ENCODE data around the gene RSRC2.
"Not testable (repeated sequence)": the region's sequence is repeated elsewhere in the genome, so short reads cannot be mapped to it uniquely, and the experiment has no call there.

RSRC2 gene

DNA sequence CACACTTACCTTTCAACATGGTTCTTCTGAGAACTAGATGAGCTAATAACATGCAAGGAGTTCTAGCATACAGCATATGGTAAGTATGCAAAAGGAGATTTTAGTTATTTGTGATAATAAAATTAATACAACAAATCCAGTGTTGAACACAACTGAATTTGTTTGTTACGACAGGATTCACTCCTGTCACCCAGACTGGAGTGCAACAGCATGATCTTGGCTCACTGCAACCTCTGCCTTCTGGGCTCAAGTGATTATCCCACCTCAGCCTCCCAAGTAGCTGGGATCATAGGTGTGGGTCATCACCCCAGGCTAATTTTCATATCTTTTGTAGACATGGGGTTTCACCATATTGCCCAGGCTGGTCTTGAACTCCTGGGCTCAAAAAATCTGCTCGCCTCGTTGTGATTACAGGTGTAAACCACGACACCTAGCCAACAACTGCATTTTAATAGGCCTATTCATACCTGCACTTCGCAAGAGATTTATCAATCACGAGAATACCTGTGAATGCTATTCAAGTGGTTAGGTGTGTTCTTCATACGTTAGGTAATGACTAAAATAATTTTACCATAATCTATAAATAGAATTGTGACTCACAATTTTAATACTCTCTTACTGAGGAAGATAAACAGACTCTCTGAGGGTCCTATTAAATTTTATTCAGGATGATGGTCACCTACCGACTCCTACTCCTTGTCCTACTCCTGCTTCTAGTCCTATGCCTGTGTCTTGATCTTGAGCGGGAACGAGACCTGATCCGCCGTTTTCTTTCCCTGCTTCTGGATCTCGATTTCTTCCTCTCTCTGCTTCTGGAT, 10.0 kb downstream of the RSRC2 start:
- DNase-seq = no peak

DNA sequence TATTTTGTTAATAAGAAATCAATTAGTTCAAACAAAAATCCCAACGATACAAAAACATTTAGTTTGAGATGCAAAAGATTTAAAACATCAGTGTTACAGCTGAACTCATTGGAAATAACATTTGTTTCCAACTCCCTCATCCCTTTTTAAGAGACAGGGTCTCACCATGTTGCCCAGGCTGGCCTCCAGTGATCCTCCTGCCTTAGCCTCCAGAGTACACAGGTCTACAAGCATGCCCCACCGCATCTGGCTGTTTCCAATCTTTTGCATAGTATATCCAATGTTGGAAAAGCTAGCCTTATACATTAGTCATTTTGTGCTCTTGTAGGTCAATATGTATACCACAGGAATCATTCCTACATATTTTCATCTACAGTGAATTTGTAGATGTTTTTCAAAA, 11.5 kb downstream of the RSRC2 start:
- no peak for DNase-seq

DNA sequence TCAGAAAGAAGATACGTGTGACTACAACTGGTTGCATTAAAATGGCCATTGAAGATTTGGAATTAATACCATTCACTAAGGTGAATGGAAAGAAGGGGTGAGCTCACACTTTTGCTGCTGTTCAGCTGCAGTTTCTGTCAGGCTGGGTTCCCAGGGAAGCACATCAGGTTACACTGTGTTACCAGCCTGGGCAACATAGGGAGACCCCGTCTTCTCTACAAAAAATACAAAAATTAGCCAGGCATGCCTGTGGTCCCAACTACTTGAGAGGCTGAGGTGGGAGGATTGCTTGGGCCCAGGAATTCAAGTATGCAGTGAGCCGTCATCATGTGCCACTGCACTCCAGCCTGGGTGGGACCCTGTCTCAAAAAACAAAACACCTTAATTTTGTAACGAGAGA, 13.1 kb downstream of the RSRC2 start:
- no peak for DNase-seq

DNA sequence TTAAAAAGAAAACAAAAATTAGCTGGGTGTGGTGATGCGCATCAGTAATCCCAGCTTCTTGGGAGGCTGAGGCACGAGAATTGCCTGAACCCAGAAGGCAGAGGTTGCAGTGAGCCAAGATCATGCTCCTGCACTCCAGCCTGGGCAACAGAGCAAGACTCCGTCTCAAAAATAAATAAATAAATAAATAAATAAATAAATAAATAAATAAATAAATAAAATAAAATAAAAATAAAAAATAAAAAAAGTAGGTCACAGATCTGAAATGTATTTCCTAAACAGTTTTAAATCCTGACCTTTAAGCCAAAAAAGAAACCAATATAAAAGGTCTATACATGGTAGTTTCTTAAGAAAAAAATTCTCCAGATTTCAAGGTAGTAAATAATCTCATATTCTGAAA, 13.7 kb downstream of the RSRC2 start:
- DNase-seq = not testable (repeated sequence)

DNA sequence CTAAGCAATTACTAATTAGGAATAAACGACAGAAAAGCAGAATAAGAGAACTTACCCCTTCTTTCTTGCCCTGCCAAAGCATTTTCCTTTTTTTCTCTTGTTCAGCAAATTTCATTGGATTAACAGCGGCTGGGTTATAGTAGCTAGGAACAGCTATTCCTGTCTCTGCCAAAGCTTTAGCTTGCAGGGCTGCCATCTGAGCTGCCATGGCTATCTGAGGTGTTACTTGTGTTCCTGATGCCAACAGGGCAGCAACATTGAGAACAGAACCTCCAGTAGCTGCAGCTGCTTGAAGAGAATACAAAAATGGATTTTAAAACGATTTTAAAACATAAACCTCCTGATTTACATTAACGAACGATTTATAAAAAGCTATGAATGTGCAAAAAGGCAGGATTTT, 18.6 kb downstream of the RSRC2 start:
- no peak for DNase-seq

DNA sequence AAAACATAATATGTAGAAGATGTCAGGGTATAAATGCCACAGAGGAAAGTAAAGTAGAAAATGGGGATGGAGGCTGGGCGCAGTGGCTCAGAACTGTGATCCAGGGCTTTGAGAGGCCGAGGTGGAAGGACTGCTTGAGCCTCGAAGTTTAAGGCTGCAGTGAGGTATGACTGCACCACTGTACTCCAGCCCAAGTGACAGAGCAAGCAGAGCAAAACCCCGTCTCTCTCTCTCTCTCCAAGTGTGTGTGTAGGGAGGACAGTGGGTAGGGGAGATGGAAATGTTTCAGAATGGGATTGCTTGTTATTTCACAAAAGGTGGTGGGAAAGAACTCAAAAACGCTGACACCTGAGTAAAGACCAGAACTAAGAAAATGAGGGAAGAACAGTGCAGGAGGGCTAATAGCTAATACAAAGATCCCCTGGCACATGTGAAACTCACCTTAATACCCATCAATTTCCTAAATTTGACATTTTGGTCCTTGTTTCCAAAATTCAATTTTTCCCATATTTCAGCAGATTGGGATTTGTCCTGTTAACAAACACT, 20.3 kb downstream of the RSRC2 start:
- no peak for DNase-seq

DNA sequence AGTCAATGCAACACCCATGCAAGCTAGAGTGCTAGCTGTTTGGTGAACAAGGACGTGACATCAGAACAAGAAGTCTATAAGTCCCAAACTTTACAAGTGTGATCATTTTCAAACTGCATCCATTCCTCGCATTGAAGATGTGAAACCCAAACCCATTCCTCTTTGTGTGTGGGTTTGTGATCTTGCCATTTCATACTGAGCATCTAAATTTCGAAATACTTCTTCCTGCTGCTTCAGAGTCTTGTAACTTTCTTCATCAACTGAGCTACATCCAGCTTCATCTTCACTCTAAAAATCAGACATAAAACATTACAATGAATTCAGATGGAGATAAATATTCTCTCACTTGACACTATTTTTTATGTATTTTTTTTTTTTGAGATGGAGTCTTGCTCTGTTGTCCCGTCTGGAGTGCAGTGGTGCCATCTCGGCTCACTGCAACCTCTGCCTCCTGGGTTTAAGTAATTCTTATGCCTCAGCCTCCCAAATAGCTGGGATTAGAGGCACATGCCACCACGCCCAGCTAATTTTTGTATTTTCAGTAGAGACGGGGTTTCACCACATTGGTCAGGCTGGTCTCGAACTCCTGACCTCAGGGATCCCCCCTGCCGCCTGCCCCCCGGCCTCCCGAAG, 21.2 kb downstream of the RSRC2 start:
- DNase-seq = no peak

DNA sequence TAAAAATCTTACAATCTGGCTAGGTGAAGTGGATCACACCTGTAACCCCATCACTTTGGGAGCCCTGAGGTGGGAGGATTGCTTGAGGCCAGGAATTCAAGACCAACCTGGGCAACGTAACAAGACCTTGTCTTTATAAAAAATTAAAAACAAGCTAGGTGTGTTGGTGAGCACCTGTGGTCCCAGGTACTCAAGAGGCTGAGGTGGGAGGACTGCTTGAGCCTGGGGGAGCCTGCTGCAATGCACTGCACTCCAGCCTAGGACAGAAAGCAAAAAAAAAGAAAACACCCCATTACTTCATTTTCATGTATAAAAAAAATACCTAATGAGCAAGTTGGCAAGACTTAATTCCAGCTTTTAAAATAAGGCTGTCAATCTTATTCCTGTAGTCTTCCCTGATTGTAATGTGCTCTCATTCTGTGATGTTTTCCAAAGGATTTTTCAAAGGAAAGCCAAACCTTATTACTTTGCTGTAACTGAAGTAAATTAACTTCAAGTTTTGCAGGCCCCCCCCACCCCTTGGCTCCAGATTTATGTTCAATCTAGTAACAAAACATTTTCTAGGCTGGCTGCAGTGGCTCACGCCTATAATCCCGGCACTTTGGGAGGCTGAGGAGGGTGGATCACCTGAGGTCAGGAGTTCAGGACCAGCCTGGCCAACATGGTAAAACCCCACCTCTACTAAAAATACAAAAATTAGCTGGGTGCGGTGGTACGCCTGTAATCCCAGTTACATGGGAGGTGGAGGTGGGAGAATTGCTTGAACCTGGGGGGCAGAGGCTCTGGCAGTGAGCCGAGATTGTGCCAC, 22.7 kb downstream of the RSRC2 start:
- DNase-seq = no peak

DNA sequence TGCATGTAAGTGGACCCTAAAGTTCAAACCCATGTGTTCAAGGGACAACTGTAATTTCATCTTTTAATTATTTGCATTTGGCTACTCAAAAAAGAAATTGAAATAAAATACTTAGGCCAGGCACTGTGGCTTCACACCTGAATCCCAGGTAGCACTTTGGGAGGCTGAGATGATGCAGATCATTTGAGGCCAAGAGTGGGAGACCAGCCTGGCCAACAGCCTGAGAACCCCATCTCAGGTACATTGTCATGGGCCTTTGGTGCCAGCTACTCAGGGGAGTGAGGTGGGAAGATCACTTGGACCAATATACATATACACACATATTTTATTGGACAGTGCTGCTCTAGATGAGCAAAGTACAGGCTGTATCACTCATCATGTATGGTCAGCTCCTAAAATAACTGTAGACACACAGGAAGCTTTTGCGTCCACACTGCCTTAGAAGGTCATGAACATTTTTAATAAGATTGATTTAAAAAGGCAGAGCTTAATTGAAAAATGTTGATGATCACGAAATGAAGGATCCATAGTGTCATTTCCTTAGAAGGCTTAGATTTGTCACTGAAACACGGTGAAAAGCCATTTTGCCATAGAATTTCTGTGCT, 23.5 kb downstream of the RSRC2 start:
- no peak for DNase-seq

DNA sequence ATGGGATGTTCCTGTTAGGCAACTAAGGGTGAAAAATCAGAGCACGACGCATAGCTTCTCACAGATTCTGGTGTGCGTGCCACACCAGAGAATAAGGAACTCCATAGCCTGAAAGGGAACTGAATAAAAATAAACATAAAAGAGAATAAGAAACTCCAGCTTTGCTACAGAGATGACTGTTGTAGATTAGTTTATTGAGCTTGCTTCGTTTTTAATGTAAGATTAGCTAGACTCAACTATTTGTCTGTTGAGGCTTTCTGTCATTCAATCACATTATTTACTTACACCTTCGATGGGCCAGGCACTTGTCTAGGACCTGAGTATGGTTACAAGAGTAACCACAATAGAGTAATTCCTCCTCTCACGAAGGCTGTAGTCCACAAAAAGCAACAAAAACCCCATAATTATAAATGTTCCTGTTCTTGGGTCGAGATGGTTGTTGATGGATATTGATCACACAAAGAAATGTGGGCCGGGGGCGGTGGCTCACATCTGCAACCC, 25.2 kb downstream of the RSRC2 start:
- DNase-seq = no peak

DNA sequence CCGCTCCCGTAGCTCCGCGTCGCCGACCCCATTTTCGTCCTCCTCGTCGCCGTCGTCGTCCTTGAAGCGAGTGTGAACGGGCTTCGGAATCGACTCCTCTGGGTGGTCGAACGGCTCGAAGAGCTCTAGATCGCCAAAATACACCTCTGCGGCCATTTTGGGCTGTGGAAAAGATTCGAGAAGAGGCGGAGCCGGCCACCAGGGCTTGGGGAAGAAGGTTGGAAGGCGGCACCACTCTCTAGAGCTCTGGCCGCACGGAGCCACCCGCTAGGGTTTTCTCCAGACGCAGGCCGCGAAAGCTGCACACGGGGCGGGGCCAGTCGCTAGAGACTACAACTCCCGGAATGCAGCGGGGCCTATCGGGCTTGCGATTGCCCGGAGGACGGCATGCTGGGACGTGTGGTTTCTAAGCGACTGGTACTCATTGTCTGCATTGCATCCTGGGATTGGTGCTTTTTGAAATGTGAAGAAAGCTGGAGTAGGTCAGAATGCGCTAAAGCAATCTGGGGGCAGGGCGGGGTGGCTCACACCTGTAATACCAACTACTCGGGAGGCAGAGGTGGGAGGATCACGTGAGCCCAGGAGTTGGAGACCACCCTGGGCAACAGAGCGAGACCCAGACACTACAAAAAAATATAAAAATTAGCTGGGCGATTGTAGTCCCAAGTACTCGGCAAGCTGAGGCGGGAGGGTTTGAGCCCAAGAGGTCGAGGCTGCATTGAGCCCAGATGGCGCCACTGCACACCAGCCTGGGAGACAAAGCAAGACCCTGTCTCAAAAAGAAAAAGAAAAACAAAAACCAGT, 25.8 kb downstream of the RSRC2 start, which contains the start of gene ZCCHC8:
TSS of gene ZCCHC8 (minus strand) at position 248 of the 804 bp plus-strand sequence. CDS start at position 156, 92 bp downstream.
- peak; percentile 70 to 91 for DNase-seq

DNA sequence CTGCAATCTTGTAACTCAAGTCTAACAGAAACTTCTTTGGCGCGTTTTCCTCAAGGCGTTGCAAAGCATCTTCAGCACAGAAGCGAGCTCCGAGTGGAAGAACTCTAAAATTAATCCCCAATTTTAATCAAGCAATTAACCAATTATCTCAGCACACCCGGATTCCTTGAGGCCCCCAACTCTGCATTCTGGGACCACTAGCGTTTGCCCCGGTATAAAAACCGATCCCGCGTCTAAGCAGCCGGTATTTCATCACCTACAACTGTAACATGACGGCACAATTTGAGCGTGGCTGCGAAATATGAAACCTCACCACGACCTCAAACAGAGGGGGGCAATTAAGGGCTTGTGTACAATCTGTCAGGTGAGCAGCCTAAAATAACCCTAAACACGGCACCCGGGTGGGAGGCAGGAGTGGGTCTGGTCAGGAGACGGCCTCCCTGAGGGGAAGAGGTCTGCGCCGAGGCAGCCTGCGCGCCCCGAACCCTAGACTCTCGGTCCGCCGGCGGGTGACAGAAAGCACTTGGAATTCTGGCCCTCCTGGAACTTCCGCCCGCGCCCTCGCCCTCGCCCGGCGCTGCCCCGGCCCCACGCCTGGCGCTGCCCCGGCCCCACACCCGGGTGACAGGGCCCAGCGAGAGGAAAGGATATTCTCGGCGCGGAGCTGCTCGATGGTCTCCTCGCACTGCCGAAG, 26.6 kb downstream of the RSRC2 start:
- no peak for DNase-seq

DNA sequence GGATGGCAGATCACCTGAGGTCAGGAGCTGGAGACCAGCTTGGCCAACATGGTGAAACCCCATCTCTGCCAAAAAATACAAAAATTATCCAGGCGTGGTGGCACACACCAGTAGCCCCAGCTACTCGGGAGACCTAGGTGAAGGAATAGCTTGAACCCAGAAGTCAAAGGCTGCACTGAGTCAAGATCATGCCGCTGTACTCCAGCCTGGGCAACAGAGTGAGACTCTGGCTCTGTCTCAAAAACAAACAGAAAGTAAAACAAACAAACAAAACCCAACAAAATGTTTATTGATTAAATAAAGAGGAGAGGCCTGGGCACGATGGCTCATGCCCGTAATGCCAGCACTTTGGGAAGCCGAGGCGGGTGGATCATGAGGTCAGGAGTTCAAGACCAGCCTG, 31.5 kb downstream of the RSRC2 start:
- no peak for DNase-seq

DNA sequence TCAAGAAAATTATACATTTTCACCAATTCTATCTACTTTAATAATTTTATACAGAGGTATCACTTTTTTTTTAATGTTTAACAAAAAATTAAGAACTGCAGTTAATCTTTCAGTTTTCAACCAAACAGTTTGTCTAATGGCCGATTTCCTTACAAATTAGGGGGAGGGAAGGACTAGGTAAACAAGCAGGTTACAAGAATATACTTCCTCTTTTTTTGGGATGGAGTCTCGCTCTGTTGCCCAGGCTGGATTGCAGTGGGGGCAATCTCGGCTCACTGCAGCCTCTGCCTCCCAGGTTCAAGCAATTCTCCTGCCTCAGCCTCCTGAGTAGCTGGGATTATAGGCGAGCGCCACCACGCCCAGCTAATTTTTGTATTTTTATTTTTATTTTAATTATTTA, 33.5 kb downstream of the RSRC2 start:
- not testable (repeated sequence) for DNase-seq

DNA sequence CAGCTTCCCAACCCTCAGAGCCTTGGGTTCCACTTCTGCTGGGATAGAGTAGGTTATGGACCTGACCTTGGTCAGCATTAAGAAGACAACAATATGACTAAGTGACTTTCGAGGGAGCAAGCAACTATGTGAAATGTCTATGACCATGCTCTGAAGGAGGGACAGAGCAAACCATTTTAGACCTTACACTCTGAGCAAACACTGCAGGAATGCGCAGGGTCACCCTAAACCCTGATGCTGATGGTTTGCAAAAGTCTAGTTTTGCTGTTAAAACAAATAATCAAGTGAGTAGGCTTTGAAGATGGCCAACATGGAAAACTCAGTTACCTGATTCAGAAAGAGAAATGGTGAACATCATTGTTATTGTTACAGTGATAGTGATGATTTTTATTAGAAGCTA, 34.7 kb downstream of the RSRC2 start:
- DNase-seq = no peak

DNA sequence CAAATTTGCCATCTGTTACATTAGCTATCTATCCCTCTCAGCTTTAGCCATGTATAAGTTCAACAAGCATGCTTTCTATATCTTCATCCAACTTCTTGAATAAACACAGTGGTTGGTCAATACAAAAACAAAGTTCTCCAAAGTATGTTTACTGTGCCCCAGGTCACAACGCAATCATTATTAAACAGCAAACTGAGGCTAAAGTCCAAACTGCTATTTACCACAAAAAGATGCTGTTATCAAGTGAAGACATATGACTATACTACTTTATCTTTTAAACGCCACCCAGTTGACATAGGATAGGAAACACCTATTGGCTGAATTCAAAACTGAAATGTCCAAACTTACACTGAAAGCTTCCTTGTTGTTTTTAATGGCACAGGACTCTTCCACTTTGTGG, 37.7 kb downstream of the RSRC2 start:
- DNase-seq = no peak

DNA sequence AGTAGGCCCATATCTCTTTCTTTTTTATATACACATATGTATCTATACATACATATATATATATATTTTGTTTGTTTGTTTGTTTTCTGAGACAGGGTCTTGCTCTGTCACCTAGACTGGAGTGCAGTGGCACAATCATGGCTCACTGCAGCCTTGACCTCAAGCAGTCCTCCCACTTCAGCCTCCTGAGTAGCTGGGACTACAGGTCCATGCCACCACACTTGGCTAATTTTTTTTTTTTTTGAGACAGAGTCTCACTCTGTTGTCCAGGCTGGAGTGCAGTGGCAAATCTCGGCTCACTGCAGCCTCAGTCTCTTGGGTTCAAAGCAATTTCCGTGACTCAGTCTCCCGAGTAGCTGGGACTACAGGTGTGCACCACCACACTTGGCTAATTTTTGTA, 38.9 kb downstream of the RSRC2 start:
- not testable (repeated sequence) for DNase-seq

DNA sequence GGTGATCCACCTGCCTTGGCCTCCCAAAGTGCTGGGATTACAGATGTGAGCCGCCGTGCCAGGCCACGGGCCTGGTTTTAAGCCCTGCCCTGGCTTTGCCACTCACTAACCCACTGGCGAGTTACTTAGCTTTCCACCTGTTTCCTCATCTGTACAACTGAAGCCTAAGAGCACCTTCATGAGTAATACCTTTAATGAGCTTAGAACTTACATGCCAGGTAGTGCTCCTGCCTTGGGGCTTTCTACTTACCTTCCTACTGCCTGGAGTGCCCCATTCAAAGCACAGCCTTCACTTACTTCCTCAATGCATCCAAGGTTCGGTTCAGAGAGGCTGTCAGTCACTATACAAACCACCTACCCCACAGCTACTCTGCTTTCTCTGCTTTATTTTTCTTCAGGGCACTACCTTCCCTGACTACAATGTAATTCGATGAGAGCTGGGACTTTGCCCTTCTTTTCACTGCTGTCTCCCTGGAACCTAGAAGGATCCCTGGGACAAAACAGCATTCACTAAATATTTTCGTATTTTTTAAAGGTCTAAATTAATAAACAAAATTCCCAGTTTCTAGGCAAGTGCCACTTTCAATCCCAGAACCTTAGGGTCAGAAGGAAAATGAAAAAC, 39.8 kb downstream of the RSRC2 start:
- DNase-seq = no peak

DNA sequence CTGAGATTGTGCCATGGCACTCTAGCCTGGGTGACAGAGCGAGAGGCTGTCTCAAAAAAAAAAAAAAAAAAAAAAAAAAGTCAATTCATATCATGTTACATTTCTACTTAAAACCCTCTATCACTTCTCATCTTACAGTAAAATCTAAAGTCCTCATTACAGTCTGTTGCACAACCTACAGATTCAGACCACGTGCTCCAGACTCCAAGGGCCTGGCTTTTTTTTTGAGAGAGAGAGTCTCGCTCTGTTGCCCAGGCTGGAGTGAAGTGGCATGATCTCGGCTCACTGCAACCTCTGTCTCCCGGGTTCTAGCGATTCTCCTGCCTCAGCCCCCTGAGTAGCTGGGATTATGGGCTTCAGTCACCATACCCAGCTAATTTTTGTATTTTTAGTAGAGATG, 40.4 kb downstream of the RSRC2 start:
- not testable (repeated sequence) for DNase-seq

DNA sequence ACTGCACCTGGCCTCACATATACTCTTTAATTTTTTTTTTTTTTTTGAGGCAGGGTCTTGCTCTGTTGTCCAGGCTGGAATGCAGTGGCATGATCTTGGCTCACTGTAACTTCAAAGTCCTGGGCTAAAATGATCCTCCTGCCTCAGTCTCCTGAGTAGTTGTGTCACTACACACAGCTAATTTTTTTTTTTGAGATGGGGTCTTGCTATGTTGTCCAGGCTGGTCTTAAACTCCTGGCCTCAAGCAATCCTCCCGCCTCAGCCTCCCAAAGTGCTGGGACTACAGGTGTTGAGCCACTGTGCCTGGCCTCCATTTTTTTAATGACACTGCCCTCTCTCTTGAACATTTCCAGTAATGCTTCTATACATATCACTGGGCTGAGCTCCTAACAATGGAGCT, 42.4 kb downstream of the RSRC2 start:
- not testable (repeated sequence) for DNase-seq

DNA sequence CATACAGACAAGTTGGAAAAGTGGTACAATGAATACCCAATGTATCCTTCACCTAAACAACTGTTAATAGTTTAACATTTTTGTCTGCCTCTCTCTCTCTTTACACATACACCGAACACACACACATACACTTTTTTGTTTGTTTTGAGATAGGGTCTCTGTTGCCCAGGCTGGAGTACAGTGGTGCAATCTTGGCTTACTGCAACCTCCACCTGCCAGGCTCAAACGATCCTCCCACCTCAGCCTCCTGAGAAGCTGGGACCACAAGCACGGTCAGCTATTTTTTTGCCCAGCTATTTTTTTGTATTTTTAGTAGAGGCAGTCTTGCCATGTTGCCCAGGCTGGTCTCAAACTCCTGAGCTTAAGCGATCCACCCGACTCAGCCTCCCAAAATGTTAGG, 42.8 kb downstream of the RSRC2 start:
- no peak for DNase-seq

All from cerebellar nuclear complex (tissue), 1 donor.